Measurements from ENCODE around the gene CTNNA3. TPM values are rescaled to one million over a fixed set of nuclear protein-coding genes. Genes with fewer than 3 reads are reported as not detected.
"Not testable (repeated sequence)": the region's sequence is repeated elsewhere in the genome, so short reads cannot be mapped to it uniquely, and the experiment has no call there.

Gene CTNNA3
- total RNA-seq, 2 donors from 2014 or later: under 0.01 to 0.33 TPM

- ATAC-seq: no peak
- DNase-seq: no peak
These were observed 26.1 kb upstream of the CTNNA3 start for GRCh38 chr10:67722113-67722512.

GRCh38 chr10:67716455-67716854 lies 20.5 kb upstream of the CTNNA3 start:
- H3K4me1 ChIP-seq; ATAC-seq; H3K9me3 ChIP-seq; intact Hi-C loops (cut with DNase I); H3K4me3 ChIP-seq; H3K27ac ChIP-seq; H3K36me3 ChIP-seq (replicated peaks in 1 of 2; ENCODE audit: insufficient read depth in 1 of 2, low read depth in 2 of 2); H3K27me3 ChIP-seq; DNase-seq: not testable (repeated sequence)
- WGBS, 2 donors: 91 to 93% methylated on average over 4 of the region's 4 CpGs

More at GRCh38 chr10:67722113-67722512, 26.1 kb upstream of the CTNNA3 start:
- Histone ChIP-seq H3K27me3 (no peaks in the 10 kb centered on the region), H3K4me3 (no peak overlapping the region), H3K4me1 (no peaks in the 10 kb centered on the region), H3K27ac (no peak overlapping the region), H3K9me3 (no peaks in the 10 kb centered on the region), H3K36me3 (replicated peaks in 1 of 2; ENCODE audit: insufficient read depth in 1 of 2, low read depth in 2 of 2) (no peaks in the 10 kb centered on the region)
- no peak for TF ChIP-seq CTCF (IDR thresholded peaks at IDR 0.05)
- no peak for TF ChIP-seq POLR2A (IDR thresholded peaks at IDR 0.05)
- intact Hi-C loops (cut with DNase I): no loop called here

- H3K27me3 ChIP-seq: no peaks in the 10 kb centered on the region
- no peak for TF ChIP-seq CTCF (IDR thresholded peaks at IDR 0.05)
- TF ChIP-seq POLR2A (IDR thresholded peaks at IDR 0.05): no peak
- no peak for DNase-seq
- H3K9me3 ChIP-seq: no peaks in the 10 kb centered on the region
- no peaks in the 10 kb centered on the region for H3K4me1 ChIP-seq
- H3K27ac ChIP-seq: no peak overlapping the region
- WGBS, 2 donors: 58 to 86% methylated on average over 1 of the region's 1 CpG
- no peaks in the 10 kb centered on the region for H3K36me3 ChIP-seq (replicated peaks in 1 of 2; ENCODE audit: insufficient read depth in 1 of 2, low read depth in 2 of 2)
- intact Hi-C loops (cut with DNase I): no loop called here
- no peak for ATAC-seq
- H3K4me3 ChIP-seq: no peak overlapping the region
These were observed 9.9 kb upstream of the CTNNA3 start for GRCh38 chr10:67705921-67706320.

GRCh38 chr10:67699613-67700270 lies 3.7 kb upstream of the CTNNA3 start:
- DNase-seq; H3K27ac ChIP-seq; H3K4me3 ChIP-seq; H3K36me3 ChIP-seq (replicated peaks in 1 of 2; ENCODE audit: insufficient read depth in 1 of 2, low read depth in 2 of 2); H3K9me3 ChIP-seq; H3K4me1 ChIP-seq; ATAC-seq; H3K27me3 ChIP-seq: not testable (repeated sequence)
- intact Hi-C loops (cut with DNase I): loop anchor here (5.0 kb wide), 1 partner anchor 83 kb away; no protein-coding TSS in a partner anchor
- 81 to 86% methylated on average over 23 of the region's 23 CpGs for WGBS, 2 donors

- Histone ChIP-seq H3K4me1 (peaks cover 5% of the 10 kb centered on the region), H3K27me3 (no peaks in the 10 kb centered on the region), H3K4me3 (no peak overlapping the region), H3K27ac (no peak overlapping the region), H3K36me3 (replicated peaks in 1 of 2; ENCODE audit: insufficient read depth in 1 of 2, low read depth in 2 of 2) (no peaks in the 10 kb centered on the region), H3K9me3 (no peaks in the 10 kb centered on the region)
- DNase-seq (no peak), ATAC-seq (no peak)
- 48 to 52% methylated on average over 4 of the region's 4 CpGs for WGBS, 2 donors
- TF ChIP-seq CTCF (IDR thresholded peaks at IDR 0.05) (no peak), POLR2A (IDR thresholded peaks at IDR 0.05) (no peak)
- intact Hi-C loops (cut with DNase I): loop anchor here (5.0 kb wide), 1 partner anchor 84 kb away; no protein-coding TSS in a partner anchor
These were observed 2.2 kb upstream of the CTNNA3 start for GRCh38 chr10:67698164-67698563.

GRCh38 chr10:67697724-67698131 lies 1.7 kb upstream of the CTNNA3 start:
- Histone ChIP-seq H3K27me3 (no peaks in the 10 kb centered on the region), H3K4me3 (no peak overlapping the region), H3K27ac (no peak overlapping the region), H3K9me3 (no peaks in the 10 kb centered on the region), H3K4me1 (peaks cover 5% of the 10 kb centered on the region), H3K36me3 (replicated peaks in 1 of 2; ENCODE audit: insufficient read depth in 1 of 2, low read depth in 2 of 2) (no peaks in the 10 kb centered on the region)
- peak; percentile 70 for ATAC-seq
- TF ChIP-seq CTCF (IDR thresholded peaks at IDR 0.05): peak; percentile 22 to 71 (median 58)
- TF ChIP-seq POLR2A (IDR thresholded peaks at IDR 0.05): no peak
- peak in 3 of 4 donors; percentile 13 to 32 (median 17) for DNase-seq
- 3 to 4% methylated on average over 2 of the region's 2 CpGs for WGBS, 2 donors
- intact Hi-C loops (cut with DNase I): loop anchor here (5.0 kb wide), 1 partner anchor 85 kb away; no protein-coding TSS in a partner anchor
